ENCODE measurements around the gene CCDC71.

GRCh38 chr3:49124991-49125670, 41.0 kb downstream of the CCDC71 start:
- TF ChIP-seq L3MBTL2 (conservative IDR thresholded peaks at IDR 0.05) (no peak), NFRKB (IDR thresholded peaks at IDR 0.05) (no peak), SUZ12 (IDR thresholded peaks at IDR 0.05) (no peak), SP1 (IDR thresholded peaks at IDR 0.05) (no peak), ZNF384 (IDR thresholded peaks at IDR 0.05) (no peak), PKNOX1 (IDR thresholded peaks at IDR 0.05) (no peak), HDGF (IDR thresholded peaks at IDR 0.05; ENCODE audit: borderline replicate concordance) (no peak), BHLHE40 (IDR thresholded peaks at IDR 0.05; ENCODE audit: borderline replicate concordance) (no peak)

All from HEK293T (cell line).